AG09319 (cell line): Measurements from ENCODE around the gene CDH23.
A peak's percentile ranks its signal among the peaks of the same experiment; 100 is the strongest.

ENCODE experiments used
- DNase-seq: peaks from one replicate; pipeline ENCODE4 v3.0.0-alpha.2; 2010; ENCODE audit warnings: low read depth; ENCODE audit errors: extremely low read depth
- TF ChIP-seq, protein P1 (sequence below): IDR thresholded peaks from 2 replicates; pipeline ENCODE4 v1.5.1; 2011; ENCODE audit warnings: low read depth, mild to moderate bottlenecking, inconsistent platforms, low read length, moderate library complexity

Gene CDH23

DNA sequence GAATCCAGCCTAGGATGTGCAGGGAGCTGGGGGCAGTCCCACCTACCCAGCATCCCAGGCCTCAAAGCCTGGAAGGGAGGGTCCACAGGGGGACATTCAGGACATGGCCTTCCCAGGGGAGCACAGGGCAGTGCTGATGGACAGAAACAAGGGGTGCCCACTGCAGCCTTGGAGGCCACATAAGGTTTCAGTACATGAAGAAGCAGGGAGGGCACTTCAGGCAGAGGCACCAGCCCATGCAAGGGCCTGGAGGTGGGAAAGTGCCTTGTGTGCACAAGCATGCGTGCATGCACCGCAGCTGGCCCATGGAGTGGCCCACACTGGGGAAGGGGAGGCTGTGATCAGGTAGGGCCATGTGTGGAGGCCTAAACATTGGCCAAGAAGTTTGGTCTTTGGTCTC, 313.8 kb downstream of the CDH23 start:
- TF ChIP-seq, protein P1, sequence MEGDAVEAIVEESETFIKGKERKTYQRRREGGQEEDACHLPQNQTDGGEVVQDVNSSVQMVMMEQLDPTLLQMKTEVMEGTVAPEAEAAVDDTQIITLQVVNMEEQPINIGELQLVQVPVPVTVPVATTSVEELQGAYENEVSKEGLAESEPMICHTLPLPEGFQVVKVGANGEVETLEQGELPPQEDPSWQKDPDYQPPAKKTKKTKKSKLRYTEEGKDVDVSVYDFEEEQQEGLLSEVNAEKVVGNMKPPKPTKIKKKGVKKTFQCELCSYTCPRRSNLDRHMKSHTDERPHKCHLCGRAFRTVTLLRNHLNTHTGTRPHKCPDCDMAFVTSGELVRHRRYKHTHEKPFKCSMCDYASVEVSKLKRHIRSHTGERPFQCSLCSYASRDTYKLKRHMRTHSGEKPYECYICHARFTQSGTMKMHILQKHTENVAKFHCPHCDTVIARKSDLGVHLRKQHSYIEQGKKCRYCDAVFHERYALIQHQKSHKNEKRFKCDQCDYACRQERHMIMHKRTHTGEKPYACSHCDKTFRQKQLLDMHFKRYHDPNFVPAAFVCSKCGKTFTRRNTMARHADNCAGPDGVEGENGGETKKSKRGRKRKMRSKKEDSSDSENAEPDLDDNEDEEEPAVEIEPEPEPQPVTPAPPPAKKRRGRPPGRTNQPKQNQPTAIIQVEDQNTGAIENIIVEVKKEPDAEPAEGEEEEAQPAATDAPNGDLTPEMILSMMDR: no peak
- no peak for DNase-seq

DNA sequence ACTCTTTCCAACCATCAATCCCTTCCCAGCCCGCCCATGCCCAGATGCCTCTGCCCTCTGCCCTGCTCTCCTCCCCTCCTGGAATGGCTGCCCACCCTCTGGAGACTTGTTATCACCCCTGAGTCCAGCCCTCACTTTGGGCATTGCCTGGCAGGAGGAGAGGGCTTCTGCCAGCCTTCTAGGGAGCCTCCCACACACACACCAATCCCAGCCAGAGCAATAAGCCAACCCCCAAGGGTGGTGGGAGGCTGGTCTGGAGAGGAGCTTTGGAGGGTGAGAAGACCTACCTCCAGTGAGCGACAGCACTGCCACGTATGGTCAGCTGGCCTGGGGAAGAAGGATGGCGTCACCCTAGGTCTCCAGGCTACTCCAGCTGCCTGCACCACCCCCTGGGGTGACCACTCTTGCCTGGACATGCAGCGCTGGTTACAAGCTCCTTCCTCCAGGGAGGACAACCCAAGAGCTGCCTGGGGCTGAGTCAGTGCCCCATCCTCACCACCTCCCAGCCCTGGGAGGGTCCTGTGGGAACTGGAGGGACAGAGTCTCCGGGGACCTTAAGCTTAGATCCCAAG, 314.4 kb downstream of the CDH23 start:
- TF ChIP-seq, protein P1: no peak
- no peak for DNase-seq

DNA sequence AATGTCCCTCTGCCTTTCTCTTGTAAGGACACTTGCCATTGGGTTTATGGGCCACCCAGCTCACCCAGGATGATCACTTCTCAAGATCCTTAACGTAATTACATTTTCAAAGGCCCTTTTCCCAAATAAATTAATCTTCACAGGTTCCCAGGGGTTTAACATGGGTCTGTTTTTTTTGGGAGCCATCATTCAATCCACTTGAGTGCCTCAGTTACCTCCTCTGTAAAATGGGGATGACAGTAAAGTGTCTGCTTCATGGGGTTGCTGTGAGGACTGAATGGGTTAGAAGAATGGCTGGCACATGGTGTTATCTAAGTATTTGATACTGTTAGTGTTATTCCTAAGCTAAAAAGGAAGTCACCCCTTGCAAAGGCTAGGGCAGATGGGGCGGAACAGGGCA, 315.4 kb downstream of the CDH23 start:
- TF ChIP-seq, protein P1: no peak
- no peak for DNase-seq

- TF ChIP-seq, protein P1: no peak
- DNase-seq: no peak
These were observed 315.9 kb downstream of the CDH23 start for GRCh38 chr10:71712572-71713134.

- TF ChIP-seq, protein P1: peak; percentile 46
- DNase-seq: peak; percentile 83
These were observed 316.7 kb downstream of the CDH23 start for GRCh38 chr10:71713135-71714030.

GRCh38 chr10:71714031-71714410, 317.3 kb downstream of the CDH23 start:
- DNase-seq: no peak
- TF ChIP-seq, protein P1: no peak

GRCh38 chr10:71714592-71714991, 317.9 kb downstream of the CDH23 start:
- DNase-seq: no peak
- TF ChIP-seq, protein P1: no peak
